Measurements from ENCODE around the gene MEMO1. TPM values are rescaled to one million over a fixed set of nuclear protein-coding genes. Genes with fewer than 3 reads are reported as not detected.

Gene MEMO1
- total RNA-seq, 2 donors from 2014 or later = 20.9 to 26.1 TPM

- Histone ChIP-seq H3K27me3 (no peaks in the 10 kb centered on the region), H3K27ac (no peak overlapping the region), H3K4me1 (no peaks in the 10 kb centered on the region), H3K9me3 (no peaks in the 10 kb centered on the region), H3K4me3 (no peak overlapping the region), H3K36me3 (no peaks in the 10 kb centered on the region)
- DNase-seq (ENCODE audit: low spot score) = no peak
- TF ChIP-seq CTCF (IDR thresholded peaks at IDR 0.05) = no peak
Observed at GRCh38 chr2:31832363-31832762, 178.4 kb downstream of the MEMO1 start.

- Histone ChIP-seq H3K36me3 (no peaks in the 10 kb centered on the region), H3K27me3 (no peaks in the 10 kb centered on the region), H3K4me1 (no peaks in the 10 kb centered on the region), H3K27ac (no peak overlapping the region), H3K4me3 (no peak overlapping the region), H3K9me3 (peaks cover 0 to under 1% of the 10 kb centered on the region in 2 donors)
- DNase-seq (ENCODE audit: low spot score) = no peak
- TF ChIP-seq CTCF (IDR thresholded peaks at IDR 0.05) = no peak
Observed at GRCh38 chr2:31831585-31831984, 179.2 kb downstream of the MEMO1 start.

GRCh38 chr2:31828891-31829290, 181.9 kb downstream of the MEMO1 start:
- DNase-seq (ENCODE audit: low spot score) = no peak
- Histone ChIP-seq H3K27ac (no peak overlapping the region), H3K27me3 (no peaks in the 10 kb centered on the region), H3K36me3 (no peaks in the 10 kb centered on the region), H3K4me3 (no peak overlapping the region), H3K4me1 (no peaks in the 10 kb centered on the region), H3K9me3 (peaks cover 0 to 6% of the 10 kb centered on the region in 2 donors)
- TF ChIP-seq CTCF (IDR thresholded peaks at IDR 0.05) = no peak

GRCh38 chr2:31823558-31823957, 187.2 kb downstream of the MEMO1 start:
- H3K4me1 ChIP-seq = no peaks in the 10 kb centered on the region
- no peak for DNase-seq (ENCODE audit: low spot score)
- no peak overlapping the region for H3K27ac ChIP-seq
- no peak overlapping the region for H3K4me3 ChIP-seq
- no peaks in the 10 kb centered on the region for H3K36me3 ChIP-seq
- no peak for TF ChIP-seq CTCF (IDR thresholded peaks at IDR 0.05)
- no peaks in the 10 kb centered on the region for H3K27me3 ChIP-seq
- H3K9me3 ChIP-seq = peaks cover 5 to 8% of the 10 kb centered on the region in 2 donors

GRCh38 chr2:31822587-31822986, 188.2 kb downstream of the MEMO1 start:
- Histone ChIP-seq H3K36me3 (no peaks in the 10 kb centered on the region), H3K27ac (no peak overlapping the region), H3K27me3 (no peaks in the 10 kb centered on the region), H3K4me1 (no peaks in the 10 kb centered on the region), H3K4me3 (no peak overlapping the region), H3K9me3 (peaks cover 5 to 8% of the 10 kb centered on the region in 2 donors)
- no peak for TF ChIP-seq CTCF (IDR thresholded peaks at IDR 0.05)
- DNase-seq (ENCODE audit: low spot score) = no peak

Other genes starting within 250 kb of the MEMO1 start
- 10 to 100 TPM; 40.8 to 49.8 TPM for gene DPY30, start 28.8 kb upstream of the MEMO1 start, total RNA-seq
- 1 to 10 TPM; 6.7 to 9.0 TPM for gene SPAST, start 52.5 kb upstream of the MEMO1 start, total RNA-seq
- 10 to 100 TPM; 12.0 to 16.2 TPM for gene SLC30A6, start 154.9 kb upstream of the MEMO1 start, total RNA-seq